GM20431 (cell line): ENCODE results near the gene IGDCC3.

ENCODE experiments used
- in situ Hi-C: fragments of 300-500 bp; cut with MseI, MboI; formaldehyde crosslinking; loops from one replicate; pipeline ENCODE4 v1.15.0; 2020; ENCODE audit warnings: low sequenced_read_pairs; ENCODE audit not compliant: unreplicated experiment

Gene IGDCC3

GRCh38 chr15:65374821-65375401 is 2.9 kb downstream of the IGDCC3 start:
- in situ Hi-C loops = no loop called here

- in situ Hi-C loops = no loop called here
These were observed 3.5 kb downstream of the IGDCC3 start for GRCh38 chr15:65374334-65374733.

GRCh38 chr15:65373163-65373651 is 4.6 kb downstream of the IGDCC3 start:
- in situ Hi-C loops = no loop called here

GRCh38 chr15:65372787-65373067 is 5.1 kb downstream of the IGDCC3 start:
- in situ Hi-C loops = no loop called here

GRCh38 chr15:65371976-65372786 is 5.6 kb downstream of the IGDCC3 start:
- in situ Hi-C loops = no loop called here

- in situ Hi-C loops = no loop called here
These were observed 6.9 kb downstream of the IGDCC3 start for GRCh38 chr15:65370885-65371284.

- in situ Hi-C loops = no loop called here
These were observed 8.2 kb downstream of the IGDCC3 start for GRCh38 chr15:65369651-65370050.

DNA sequence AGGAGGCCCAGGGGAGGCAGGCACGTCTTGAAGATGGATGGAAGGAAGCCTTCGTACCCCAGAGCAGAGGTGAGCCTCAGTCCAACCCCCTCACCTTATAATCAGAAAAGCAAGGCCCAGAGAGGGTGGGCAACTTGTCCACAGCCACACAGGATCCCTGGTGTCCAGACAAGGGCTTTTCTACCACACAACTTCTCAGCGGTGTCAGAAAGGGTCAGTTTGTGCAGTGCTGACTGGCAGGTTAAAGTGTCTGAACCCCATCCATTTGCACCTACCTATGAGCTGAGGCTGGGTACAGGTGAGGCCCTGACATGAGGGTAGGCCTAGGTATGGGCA is 8.6 kb downstream of the IGDCC3 start:
- in situ Hi-C loops = no loop called here

DNA sequence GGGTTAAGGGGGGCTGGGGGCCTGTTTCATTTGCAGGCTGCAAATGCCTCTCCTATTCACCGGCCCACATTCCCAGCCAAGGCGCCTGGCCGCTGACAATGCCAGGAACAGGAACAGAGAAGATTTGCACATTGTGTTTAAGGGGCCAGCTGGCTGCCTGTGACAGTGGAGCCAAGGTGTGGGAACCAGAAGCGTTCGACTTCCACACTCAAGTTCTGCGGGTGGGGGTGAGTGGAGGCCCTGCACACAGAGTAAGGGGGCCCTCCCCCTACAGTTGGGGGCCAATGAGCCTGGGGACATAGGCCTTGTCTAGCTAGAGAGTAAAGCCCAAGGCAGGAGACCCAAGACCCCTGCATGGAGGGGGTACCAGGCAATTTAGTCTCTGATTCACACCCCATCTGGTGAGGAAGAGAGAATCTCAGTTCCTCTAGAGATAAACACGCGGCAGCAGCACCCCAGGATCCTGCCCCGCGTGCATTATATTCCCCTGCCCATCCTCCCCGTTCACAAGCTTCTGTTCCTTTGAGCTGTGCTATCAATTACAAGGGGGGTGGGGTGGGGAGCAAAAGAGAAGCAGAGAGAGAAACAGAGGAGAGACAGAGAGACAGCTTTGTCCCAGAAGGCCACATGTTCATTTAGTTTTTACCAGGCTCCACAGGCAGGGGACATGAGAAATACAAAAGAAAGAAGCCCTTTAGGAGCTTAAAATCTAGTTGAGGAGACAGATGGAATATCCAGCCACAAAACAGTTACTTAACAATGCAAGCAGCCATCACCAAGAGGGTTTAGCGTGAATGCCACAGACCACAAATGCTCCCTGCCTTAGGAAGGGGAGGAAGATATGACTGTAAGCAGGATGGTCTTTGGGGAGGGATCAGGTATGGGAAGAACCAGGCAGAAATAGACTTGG is 9.2 kb downstream of the IGDCC3 start:
- in situ Hi-C loops = no loop called here

DNA sequence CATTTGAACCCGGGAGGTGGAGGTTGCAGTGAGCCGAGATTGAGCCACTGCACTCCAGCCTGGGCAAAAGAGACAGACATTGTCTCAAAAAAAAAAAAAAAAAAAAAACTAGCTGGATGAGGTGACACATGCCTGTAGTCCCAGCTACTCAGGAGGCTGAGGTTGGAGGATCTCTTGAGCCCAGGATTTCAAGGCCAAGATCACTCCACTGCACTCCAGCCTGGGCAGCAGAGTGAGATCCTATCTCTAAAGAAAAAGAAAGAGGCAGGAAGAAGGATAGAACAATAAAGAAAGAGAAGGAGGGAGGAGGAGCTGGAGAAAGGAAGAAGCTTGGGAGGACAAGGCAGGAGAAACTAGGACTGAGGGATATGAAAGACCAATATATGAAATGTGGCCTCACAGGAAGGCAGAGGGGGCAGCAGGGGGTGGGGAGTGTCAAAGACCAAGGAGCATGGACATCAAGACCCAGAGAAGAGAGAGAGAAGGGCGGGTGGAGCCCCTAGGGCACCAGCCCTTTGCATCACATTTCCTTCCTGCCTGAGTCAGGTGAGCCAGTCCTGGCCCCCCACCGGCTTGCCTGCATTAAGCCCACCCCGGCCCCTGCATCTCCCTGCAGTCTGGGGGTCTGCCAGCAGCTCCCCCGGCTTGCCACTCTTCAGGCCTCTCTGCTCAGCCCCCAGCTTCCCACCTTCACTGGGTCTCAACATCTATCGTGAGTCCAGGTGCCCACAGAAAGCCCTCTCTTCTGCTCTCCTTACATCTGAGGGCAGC is 11.5 kb downstream of the IGDCC3 start:
- in situ Hi-C loops = no loop called here

DNA sequence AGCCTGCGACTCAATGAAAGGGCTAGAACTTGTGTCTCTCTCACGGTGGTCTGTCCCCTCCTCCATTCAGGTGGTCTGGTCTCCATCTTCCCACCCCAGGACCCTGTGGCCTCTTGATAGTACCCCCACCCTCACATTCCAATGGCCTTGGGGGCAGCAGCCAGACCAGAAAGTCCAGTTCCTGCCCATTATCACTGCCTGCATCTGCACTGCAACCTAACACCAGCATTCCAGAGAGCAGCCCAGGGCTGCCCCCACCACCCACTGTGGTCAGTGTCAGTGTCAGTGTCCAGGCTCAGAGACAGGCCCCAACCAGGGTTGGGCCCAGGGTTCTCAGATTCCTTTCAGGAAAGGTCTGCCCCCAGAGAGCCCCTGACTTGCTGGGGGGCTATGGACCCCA is 12.6 kb downstream of the IGDCC3 start:
- in situ Hi-C loops = no loop called here

- in situ Hi-C loops = no loop called here
These were observed 14.0 kb downstream of the IGDCC3 start for GRCh38 chr15:65363766-65364165.

- in situ Hi-C loops = no loop called here
These were observed 14.5 kb downstream of the IGDCC3 start for GRCh38 chr15:65363306-65363705.

GRCh38 chr15:65362491-65362890 is 15.3 kb downstream of the IGDCC3 start:
- in situ Hi-C loops = no loop called here

GRCh38 chr15:65361708-65362459 is 15.9 kb downstream of the IGDCC3 start:
- in situ Hi-C loops = no loop called here

DNA sequence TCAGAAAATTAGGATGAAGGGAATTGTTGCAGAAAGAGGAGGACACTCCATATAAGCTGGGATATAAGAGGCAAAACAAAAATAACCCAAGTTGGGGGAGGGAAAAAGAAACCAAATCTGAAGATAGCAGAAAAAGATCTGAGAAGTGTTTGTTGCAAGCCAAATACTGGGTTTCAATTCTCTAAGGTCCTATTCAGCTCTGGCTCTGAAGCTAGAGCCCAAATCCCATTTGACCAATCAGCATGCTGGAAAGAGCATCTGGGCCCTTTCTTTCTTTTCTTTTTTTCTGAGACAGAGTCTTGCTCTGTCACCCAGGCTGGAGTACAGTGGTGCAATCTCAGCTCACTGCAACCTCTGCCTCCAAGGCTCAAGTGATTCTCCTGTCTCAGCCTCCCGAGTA is 17.3 kb downstream of the IGDCC3 start:
- in situ Hi-C loops = no loop called here

- in situ Hi-C loops = no loop called here
These were observed 21.8 kb downstream of the IGDCC3 start for GRCh38 chr15:65355988-65356353.

- in situ Hi-C loops = no loop called here
These were observed 22.4 kb downstream of the IGDCC3 start for GRCh38 chr15:65355173-65355987.

DNA sequence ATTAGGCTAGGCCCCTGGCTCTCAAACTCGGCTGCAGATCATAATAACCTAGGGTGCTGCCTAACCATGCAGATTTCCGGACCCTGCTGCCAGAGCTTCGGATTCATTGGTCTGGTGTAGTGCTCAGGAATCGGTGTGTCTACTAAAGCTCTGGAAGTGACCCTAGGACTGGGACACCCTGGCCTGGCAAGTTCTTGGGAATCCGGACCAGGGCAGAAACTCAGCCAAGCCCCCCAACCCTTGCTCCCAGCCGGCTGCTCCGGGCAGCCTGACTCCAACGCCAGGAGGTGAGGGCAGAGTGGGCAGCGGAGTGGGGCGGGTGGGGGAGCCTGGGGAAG is 23.0 kb downstream of the IGDCC3 start:
- in situ Hi-C loops = no loop called here
